Amniotic epithelial cell (primary cell): ENCODE measurements around the gene CIAO2A.

Experiments
- DNase-seq: peaks from one replicate; pipeline ENCODE4 v3.0.0-alpha.2; 2010; ENCODE audit warnings: low read depth

Gene CIAO2A

GRCh38 chr15:64044300-64045100 is 49.1 kb downstream of the CIAO2A start:
- no peak for DNase-seq

- DNase-seq: no peak
Observed at GRCh38 chr15:64038878-64039610, 54.6 kb downstream of the CIAO2A start.

- no peak for DNase-seq
Observed at GRCh38 chr15:64037966-64038365, 55.7 kb downstream of the CIAO2A start.

GRCh38 chr15:64037116-64037515 is 56.5 kb downstream of the CIAO2A start:
- DNase-seq: no peak

GRCh38 chr15:64035525-64035924 is 58.1 kb downstream of the CIAO2A start:
- DNase-seq: no peak

- DNase-seq: no peak
Observed at GRCh38 chr15:64034519-64034918, 59.1 kb downstream of the CIAO2A start.

GRCh38 chr15:64032329-64032728 is 61.3 kb downstream of the CIAO2A start:
- no peak for DNase-seq

- no peak for DNase-seq
Observed at GRCh38 chr15:64030123-64030522, 63.5 kb downstream of the CIAO2A start.

- no peak for DNase-seq
Observed at GRCh38 chr15:64029633-64030032, 64.0 kb downstream of the CIAO2A start.

GRCh38 chr15:64029110-64029509 is 64.5 kb downstream of the CIAO2A start:
- DNase-seq: no peak

GRCh38 chr15:64026591-64026990 is 67.0 kb downstream of the CIAO2A start:
- DNase-seq: no peak

GRCh38 chr15:64024172-64025050 is 69.2 kb downstream of the CIAO2A start:
- no peak for DNase-seq

- no peak for DNase-seq
Observed at GRCh38 chr15:64023220-64023619, 70.4 kb downstream of the CIAO2A start.

GRCh38 chr15:64022571-64022970 is 71.1 kb downstream of the CIAO2A start:
- DNase-seq: no peak
